Upper lobe of left lung (tissue), 6 donors: ENCODE measurements around the gene GNA14. TPM values are rescaled to one million over a fixed set of nuclear protein-coding genes. Genes with fewer than 3 reads are reported as not detected.

Source experiments
- ATAC-seq, 2 donors: fragments of 200-7000 bp; cut with Tn5 transposase; one replicate each; pipeline ENCODE4 v1.9.1; 2022; ENCODE audit warnings: mild to moderate bottlenecking in 2 of 2, moderate library complexity in 2 of 2; ENCODE audit not compliant: low FRiP score in 2 of 2
- DNase-seq, 2 donors: peaks; one replicate each; pipeline ENCODE4 v3.0.0-alpha.2; 2019 to 2020
- H3K27ac ChIP-seq, 4 donors: fragments of 200-600 bp; sonication (generic); one replicate each; pipeline ENCODE4 v1.5.1; 2016 to 2019
- H3K27me3 ChIP-seq, 4 donors: fragments of 200-600 bp; sonication (generic); one replicate each; pipeline ENCODE4 v1.5.1; 2017 to 2019
- H3K36me3 ChIP-seq, 4 donors: fragments of 200-600 bp; sonication (generic); one replicate each; pipeline ENCODE4 v1.5.1; 2016 to 2019
- H3K4me1 ChIP-seq, 4 donors: fragments of 200-600 bp; sonication (generic); one replicate each; pipeline ENCODE4 v1.5.1; 2018 to 2019
- H3K4me3 ChIP-seq, 4 donors: fragments of 200-600 bp; sonication (generic); one replicate each; pipeline ENCODE4 v1.5.1; 2017 to 2019; ENCODE audit warnings: mild to moderate bottlenecking in 2 of 4, moderate library complexity in 1 of 4
- H3K9me3 ChIP-seq, 4 donors: fragments of 200-600 bp; sonication (generic); one replicate each; pipeline ENCODE4 v1.5.1; 2018 to 2019
- EP300 ChIP-seq, 4 donors: sonication (generic); formaldehyde crosslinking; IDR thresholded peaks; one replicate each; pipeline ENCODE4 v1.5.1; 2017; ENCODE audit warnings: antibody characterized with exemption in 4 of 4, control low read depth in 2 of 4
- POLR2A ChIP-seq, 4 donors: fragments of 450-650 bp; IDR thresholded peaks; one replicate each; pipeline ENCODE4 v1.5.1; 2016 to 2017; ENCODE audit warnings: antibody characterized with exemption in 4 of 4, mild to moderate bottlenecking in 2 of 4
- POLR2AphosphoS5 ChIP-seq, 2 donors: sonication (generic); formaldehyde crosslinking; IDR thresholded peaks; one replicate each; pipeline ENCODE4 v1.5.1; 2017; ENCODE audit warnings: antibody characterized with exemption in 2 of 2
- WGBS, 2 donors: methylation state at CpG; one replicate each; pipeline ENCODE4 v1.1.5; 2017 to 2018; 5-methylcytosine and 5-hydroxymethylcytosine counted together
- total RNA-seq, 6 donors: library from RNA; depleted of rRNA in 4 of 6; stranded (reverse); fragments of >200 nt in 4 of 6; gene quantifications; one replicate each; pipeline versions ENCODE4 v1.1.0 to v1.2.1, GENCODE V29; 2016 to 2021
- TF ChIP-seq, protein P1 (sequence below), 6 experiments: fragments of 450-650 bp in 4 of 6; fragments of 200-600 bp in 2 of 6; sonication (generic) in 2 of 6; IDR thresholded peaks; one replicate each; pipeline ENCODE4 v1.5.1; 2016 to 2019; ENCODE audit warnings: antibody characterized with exemption in 6 of 6
- donor health status: DM: no; HTN: no; CAD: no; lungs with moderate emphysema.
- donor health status: DM: no; HTN: yes; CAD: no; lungs with severe emphysema.

Gene GNA14
- total RNA-seq, 6 donors from 2014 or later, result 6.0 to 28.3 (median 14.9) TPM

DNA sequence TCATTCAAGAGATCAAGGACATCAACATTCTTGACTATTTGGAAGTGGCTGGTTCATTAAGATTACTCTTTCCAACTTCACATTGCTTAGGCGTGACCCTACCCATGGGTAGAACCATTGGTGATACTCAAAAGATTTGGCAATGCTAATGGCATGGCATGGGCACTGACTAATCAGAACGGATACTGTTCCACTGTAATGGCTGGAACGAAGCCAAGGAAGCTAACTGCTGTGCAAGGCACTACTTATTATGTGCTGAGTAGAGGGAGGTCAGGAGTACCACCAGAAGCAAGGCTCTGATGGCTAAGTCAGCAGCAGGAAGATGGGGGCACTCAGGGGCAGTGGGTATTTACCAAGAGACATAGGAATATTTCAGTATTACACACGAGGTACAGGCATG, 31.9 kb downstream of the GNA14 start:
- H3K9me3 ChIP-seq, result no peaks in the 10 kb centered on the region
- 72 to 78% methylated on average over 4 of the region's 4 CpGs for WGBS, 2 donors
- TF ChIP-seq, protein P1, sequence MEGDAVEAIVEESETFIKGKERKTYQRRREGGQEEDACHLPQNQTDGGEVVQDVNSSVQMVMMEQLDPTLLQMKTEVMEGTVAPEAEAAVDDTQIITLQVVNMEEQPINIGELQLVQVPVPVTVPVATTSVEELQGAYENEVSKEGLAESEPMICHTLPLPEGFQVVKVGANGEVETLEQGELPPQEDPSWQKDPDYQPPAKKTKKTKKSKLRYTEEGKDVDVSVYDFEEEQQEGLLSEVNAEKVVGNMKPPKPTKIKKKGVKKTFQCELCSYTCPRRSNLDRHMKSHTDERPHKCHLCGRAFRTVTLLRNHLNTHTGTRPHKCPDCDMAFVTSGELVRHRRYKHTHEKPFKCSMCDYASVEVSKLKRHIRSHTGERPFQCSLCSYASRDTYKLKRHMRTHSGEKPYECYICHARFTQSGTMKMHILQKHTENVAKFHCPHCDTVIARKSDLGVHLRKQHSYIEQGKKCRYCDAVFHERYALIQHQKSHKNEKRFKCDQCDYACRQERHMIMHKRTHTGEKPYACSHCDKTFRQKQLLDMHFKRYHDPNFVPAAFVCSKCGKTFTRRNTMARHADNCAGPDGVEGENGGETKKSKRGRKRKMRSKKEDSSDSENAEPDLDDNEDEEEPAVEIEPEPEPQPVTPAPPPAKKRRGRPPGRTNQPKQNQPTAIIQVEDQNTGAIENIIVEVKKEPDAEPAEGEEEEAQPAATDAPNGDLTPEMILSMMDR (IDR thresholded peaks at IDR 0.05), result no peak
- TF ChIP-seq POLR2AphosphoS5 (IDR thresholded peaks at IDR 0.05), result no peak
- no peak for TF ChIP-seq EP300 (IDR thresholded peaks at IDR 0.05)
- no peak for TF ChIP-seq POLR2A (IDR thresholded peaks at IDR 0.05)
- no peak overlapping the region for H3K27ac ChIP-seq
- H3K27me3 ChIP-seq, result no peaks in the 10 kb centered on the region
- no peaks in the 10 kb centered on the region for H3K4me1 ChIP-seq
- ATAC-seq (no peak), DNase-seq (no peak)
- H3K4me3 ChIP-seq, result no peak overlapping the region
- no peaks in the 10 kb centered on the region for H3K36me3 ChIP-seq

DNA sequence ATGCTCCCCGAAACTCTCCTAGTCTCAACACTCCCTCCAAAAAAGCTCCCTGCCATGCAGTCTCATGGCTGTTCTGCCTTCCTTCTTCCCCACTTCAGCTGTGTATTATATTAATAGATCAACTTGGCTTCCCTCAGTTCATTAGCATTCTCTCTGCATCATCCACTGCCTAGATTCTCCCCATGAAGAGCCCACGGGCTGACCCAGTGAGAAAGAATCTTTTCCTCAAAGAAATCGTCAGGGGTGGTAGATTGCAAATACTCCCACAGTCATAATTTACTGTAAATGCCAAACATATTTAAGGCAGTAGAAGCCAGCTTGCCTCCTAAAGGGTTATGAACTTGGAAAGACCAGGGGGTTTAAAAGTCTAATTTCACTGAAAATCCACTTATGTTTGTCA, 33.5 kb downstream of the GNA14 start:
- Histone ChIP-seq H3K4me3 (no peak overlapping the region), H3K27me3 (no peaks in the 10 kb centered on the region), H3K9me3 (no peaks in the 10 kb centered on the region), H3K27ac (no peak overlapping the region), H3K36me3 (no peaks in the 10 kb centered on the region), H3K4me1 (no peaks in the 10 kb centered on the region)
- no peak for ATAC-seq
- 73 to 76% methylated on average over 3 of the region's 3 CpGs for WGBS, 2 donors
- DNase-seq, result no peak
- TF ChIP-seq, protein P1 (IDR thresholded peaks at IDR 0.05), result no peak
- TF ChIP-seq EP300 (IDR thresholded peaks at IDR 0.05), result no peak
- TF ChIP-seq POLR2AphosphoS5 (IDR thresholded peaks at IDR 0.05), result no peak
- TF ChIP-seq POLR2A (IDR thresholded peaks at IDR 0.05), result no peak

DNA sequence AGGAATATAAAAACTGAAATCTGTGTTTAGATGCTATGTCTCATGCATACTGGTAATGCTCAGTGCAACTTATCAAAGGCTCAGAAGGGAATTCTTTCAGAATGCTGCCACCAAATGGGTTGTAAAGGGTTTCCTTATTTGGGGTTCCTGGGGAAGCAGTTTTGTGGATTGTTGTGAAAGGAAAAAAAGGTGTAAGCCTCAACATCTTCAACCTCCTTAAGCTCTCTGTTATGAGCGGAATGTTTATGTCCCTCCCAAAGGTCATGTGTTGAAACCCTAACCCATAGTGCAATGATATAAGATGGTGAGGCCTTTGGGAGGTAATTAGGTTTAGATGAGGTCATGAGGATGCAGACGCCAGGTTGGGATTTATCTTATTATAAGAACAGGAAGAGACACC, 41.6 kb downstream of the GNA14 start:
- no peaks in the 10 kb centered on the region for H3K36me3 ChIP-seq
- DNase-seq (no peak), ATAC-seq (no peak)
- WGBS, 2 donors, result 68 to 72% methylated on average over 2 of the region's 2 CpGs
- no peaks in the 10 kb centered on the region for H3K9me3 ChIP-seq
- H3K4me3 ChIP-seq, result no peak overlapping the region
- TF ChIP-seq POLR2A (IDR thresholded peaks at IDR 0.05), result no peak
- TF ChIP-seq, protein P1 (IDR thresholded peaks at IDR 0.05), result no peak
- no peak for TF ChIP-seq EP300 (IDR thresholded peaks at IDR 0.05)
- peak overlapping the region in 3 of 4 donors; percentile 46 to 78 (median 66) for H3K27ac ChIP-seq
- peaks cover 6 to 14% (median 8%) of the 10 kb centered on the region in 4 donors for H3K4me1 ChIP-seq
- no peaks in the 10 kb centered on the region for H3K27me3 ChIP-seq

- 56 to 62% methylated on average over 4 of the region's 4 CpGs for WGBS, 2 donors
- no peaks in the 10 kb centered on the region for H3K36me3 ChIP-seq
- H3K4me3 ChIP-seq, result no peak overlapping the region
- no peaks in the 10 kb centered on the region for H3K27me3 ChIP-seq
- H3K4me1 ChIP-seq, result peaks cover 6 to 14% (median 8%) of the 10 kb centered on the region in 4 donors
- no peak for DNase-seq
- no peaks in the 10 kb centered on the region for H3K9me3 ChIP-seq
- ATAC-seq, result no peak
- peak overlapping the region; percentile 15 to 78 (median 56) for H3K27ac ChIP-seq
- TF ChIP-seq EP300 (IDR thresholded peaks at IDR 0.05) (peak in 1 of 4 donors; percentile 18), POLR2AphosphoS5 (IDR thresholded peaks at IDR 0.05) (no peak)
These were observed 42.5 kb downstream of the GNA14 start for GRCh38 chr9:77605449-77606220.

GRCh38 chr9:77604316-77604715, 43.8 kb downstream of the GNA14 start:
- no peak for TF ChIP-seq EP300 (IDR thresholded peaks at IDR 0.05)
- peaks cover 6 to 14% (median 9%) of the 10 kb centered on the region in 4 donors for H3K4me1 ChIP-seq
- DNase-seq (no peak), ATAC-seq (no peak)
- H3K27ac ChIP-seq, result peak overlapping the region in 2 of 4 donors; percentile 66 to 78
- no peaks in the 10 kb centered on the region for H3K9me3 ChIP-seq
- WGBS, 2 donors, result 80 to 100% methylated on average over 1 of the region's 1 CpG
- H3K36me3 ChIP-seq, result no peaks in the 10 kb centered on the region
- H3K4me3 ChIP-seq, result no peak overlapping the region
- H3K27me3 ChIP-seq, result no peaks in the 10 kb centered on the region

GRCh38 chr9:77602852-77603251, 45.3 kb downstream of the GNA14 start:
- TF ChIP-seq EP300 (IDR thresholded peaks at IDR 0.05), result no peak
- TF ChIP-seq POLR2A (IDR thresholded peaks at IDR 0.05), result no peak
- TF ChIP-seq, protein P1 (IDR thresholded peaks at IDR 0.05), result no peak
- no peak for TF ChIP-seq POLR2AphosphoS5 (IDR thresholded peaks at IDR 0.05)
- ATAC-seq (no peak), DNase-seq (no peak)
- H3K4me3 ChIP-seq, result no peak overlapping the region
- H3K9me3 ChIP-seq, result no peaks in the 10 kb centered on the region
- no peaks in the 10 kb centered on the region for H3K36me3 ChIP-seq
- no peaks in the 10 kb centered on the region for H3K27me3 ChIP-seq
- no peak overlapping the region for H3K27ac ChIP-seq
- H3K4me1 ChIP-seq, result peaks cover 6 to 21% (median 17%) of the 10 kb centered on the region in 4 donors
